HL-60/S4 treated with retinoic acid at 250 ng/mL for 4 days and 3 days (cell line): ENCODE measurements around the gene PPFIA4.

Experiments used
- in situ Hi-C: fragments of 300-500 bp; cut with MboI; formaldehyde crosslinking; loops from 2 replicates; pipeline ENCODE4 v1.7.0; 2022; ENCODE audit warnings: low sequenced_read_pairs

The PPFIA4 gene

GRCh38 chr1:203077367-203077766 is 51.1 kb downstream of the PPFIA4 start:
- in situ Hi-C loops: no loop called here

DNA sequence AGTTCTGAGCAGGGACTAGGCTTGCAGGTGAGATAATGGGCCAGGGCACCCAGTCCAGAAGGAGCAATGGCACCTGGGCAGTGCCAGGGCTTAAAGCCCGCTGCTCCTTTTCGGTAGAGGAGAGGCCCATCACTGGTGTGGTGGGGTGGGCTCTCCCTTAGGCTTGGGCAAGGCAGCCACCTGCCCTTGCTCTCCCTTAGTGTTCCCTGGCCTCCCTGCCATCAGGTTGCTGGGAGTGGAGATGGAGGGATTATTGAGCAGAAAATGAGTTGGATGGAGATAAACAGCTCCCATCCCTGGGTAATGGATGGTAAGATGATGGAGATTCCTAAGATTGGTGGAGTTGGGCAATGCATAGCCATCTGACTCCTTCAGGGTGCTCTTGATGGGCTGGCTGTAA is 51.7 kb downstream of the PPFIA4 start:
- in situ Hi-C loops: no loop called here

DNA sequence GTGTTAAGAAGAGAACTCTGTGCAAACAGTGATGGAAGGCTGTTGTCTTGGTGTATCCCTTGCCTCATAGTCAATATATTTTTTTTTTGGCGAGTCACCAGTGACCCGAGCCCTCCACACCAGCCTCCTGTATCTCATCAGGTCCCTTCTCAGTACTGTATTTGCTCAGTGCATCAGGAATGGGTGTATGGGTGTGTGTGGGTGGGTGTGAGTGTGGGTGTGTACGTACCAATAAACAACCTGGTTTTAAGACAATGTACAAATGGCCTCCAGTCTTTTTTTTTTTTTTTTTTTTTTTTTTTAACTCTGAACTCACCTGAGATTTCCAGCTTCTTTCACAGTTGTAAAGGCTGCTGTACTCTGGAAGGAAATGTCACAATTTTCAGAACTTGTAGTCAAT is 52.2 kb downstream of the PPFIA4 start:
- in situ Hi-C loops: no loop called here

- in situ Hi-C loops: no loop called here
Observed at GRCh38 chr1:203080456-203080855, 54.2 kb downstream of the PPFIA4 start.

GRCh38 chr1:203081465-203082230 is 55.4 kb downstream of the PPFIA4 start:
- in situ Hi-C loops: no loop called here

- in situ Hi-C loops: no loop called here
Observed at GRCh38 chr1:203082231-203082505, 55.9 kb downstream of the PPFIA4 start.

- in situ Hi-C loops: no loop called here
Observed at GRCh38 chr1:203082571-203083462, 56.5 kb downstream of the PPFIA4 start.

DNA sequence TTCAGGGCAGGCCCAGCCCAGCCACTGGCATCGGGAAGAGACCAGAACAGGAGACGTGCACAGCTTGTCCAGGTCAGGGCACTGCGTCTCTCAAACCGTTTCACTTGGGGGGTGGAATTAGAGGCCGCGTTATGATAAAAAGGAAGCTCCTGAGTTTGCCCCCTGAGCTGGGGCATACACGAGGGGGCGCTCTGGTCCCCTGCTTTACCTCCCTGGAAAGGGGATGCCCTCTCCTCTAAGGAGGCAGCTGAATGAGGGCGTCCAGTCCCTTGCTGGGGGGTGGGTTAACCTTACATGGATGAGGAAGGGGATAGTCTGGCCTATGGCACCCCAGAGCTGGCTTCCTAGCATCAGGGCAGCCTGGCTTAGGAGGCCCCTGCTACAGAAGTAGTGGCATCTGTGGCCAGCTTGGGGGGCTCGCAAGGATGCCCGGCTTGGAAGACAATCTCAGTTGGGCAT is 57.2 kb downstream of the PPFIA4 start:
- in situ Hi-C loops: no loop called here

- in situ Hi-C loops: no loop called here
Observed at GRCh38 chr1:203084588-203085527, 58.6 kb downstream of the PPFIA4 start.

DNA sequence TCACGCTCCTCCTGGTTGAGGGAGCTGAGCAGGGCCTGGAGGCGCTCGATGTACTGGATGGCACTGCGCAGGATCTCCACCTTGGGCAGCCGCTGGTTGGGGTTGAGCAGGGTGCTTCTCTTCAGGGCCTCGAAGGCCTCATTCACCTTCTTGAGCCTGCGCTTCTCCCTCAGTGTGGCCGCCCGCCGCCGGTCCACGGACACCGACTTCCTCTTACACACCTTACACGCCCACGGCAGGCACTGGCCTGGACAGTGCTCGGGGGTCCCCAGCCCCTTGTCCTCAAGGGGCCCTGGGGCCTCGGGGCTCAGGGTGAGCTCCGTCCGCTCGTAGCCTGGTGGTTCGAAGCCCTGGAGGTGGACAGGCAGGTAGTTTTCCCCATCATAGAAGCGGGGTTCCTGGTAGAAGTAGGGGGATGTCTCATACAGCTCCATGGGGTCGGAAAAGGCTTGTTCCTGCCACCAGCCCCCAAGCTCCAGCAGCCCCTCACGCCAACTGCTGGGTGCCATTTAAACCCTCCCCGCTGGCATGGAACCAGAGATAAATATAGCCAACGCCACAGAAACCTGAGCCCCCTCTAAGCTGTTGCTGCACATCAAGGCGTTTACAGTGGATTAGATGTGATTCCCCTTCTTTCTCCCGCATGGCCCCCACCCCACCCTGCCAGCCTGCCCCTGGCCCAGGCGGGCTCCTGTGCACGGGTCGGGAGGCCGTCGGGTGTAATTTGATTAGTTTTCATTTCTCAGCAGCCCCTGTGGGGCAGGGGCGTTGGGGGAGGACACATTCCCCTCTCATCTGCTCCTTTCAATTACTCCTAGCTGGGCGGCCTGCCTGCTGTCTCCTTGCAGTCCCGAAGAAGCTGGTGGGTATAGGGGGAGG is 59.5 kb downstream of the PPFIA4 start, which contains the start of gene MYOG:
Gene MYOG, minus strand, starts transcription at position 485 of the 879 bp plus-strand sequence. Its CDS starts 51 bp downstream, at position 434.
- in situ Hi-C loops: no loop called here

- in situ Hi-C loops: no loop called here
Observed at GRCh38 chr1:203086992-203087763, 60.9 kb downstream of the PPFIA4 start.

- in situ Hi-C loops: no loop called here
Observed at GRCh38 chr1:203088441-203088840, 62.1 kb downstream of the PPFIA4 start.

GRCh38 chr1:203089001-203089650 is 62.8 kb downstream of the PPFIA4 start:
- in situ Hi-C loops: no loop called here

GRCh38 chr1:203089651-203090045 is 63.4 kb downstream of the PPFIA4 start:
- in situ Hi-C loops: no loop called here

DNA sequence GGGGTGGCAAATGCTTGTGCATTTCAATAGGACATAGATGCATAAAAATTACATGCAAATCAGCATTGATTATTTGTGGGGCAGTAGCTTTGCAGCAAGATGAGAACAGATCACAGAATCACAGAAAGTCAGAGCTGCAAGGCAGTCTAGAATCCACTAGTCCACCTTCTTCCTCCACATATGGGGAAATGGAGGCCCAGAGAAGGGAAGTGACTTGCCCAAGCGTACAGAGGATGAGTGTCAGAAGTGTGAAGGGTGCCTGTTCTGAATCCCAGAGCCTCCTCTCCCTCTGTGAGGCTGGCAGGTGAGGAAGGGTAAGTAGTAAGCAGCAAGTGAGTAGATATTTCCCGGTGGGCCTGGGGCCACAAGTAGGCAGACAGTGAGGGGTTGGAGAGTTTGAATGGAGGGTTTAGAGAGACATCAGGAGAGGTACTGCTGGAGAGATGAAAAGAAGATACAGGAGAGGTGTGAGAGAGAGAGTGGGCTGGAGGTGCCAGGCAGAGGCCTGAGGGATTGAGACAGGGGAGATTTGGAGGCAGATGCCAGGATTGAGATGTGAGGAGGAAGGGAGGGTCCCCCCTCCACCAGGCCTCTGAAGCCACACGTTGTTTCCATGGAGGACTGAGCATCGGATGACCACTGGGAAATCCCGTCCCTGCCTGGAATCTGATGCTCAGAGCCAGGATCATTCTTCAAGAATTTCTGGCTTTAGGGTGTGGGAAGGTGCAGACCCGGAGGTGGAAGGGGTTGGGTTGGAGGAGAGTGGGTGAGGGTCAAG is 64.3 kb downstream of the PPFIA4 start:
- in situ Hi-C loops: no loop called here

- in situ Hi-C loops: no loop called here
Observed at GRCh38 chr1:203091199-203091477, 64.8 kb downstream of the PPFIA4 start.

- in situ Hi-C loops: no loop called here
Observed at GRCh38 chr1:203091761-203092330, 65.6 kb downstream of the PPFIA4 start.
